HG02981 (cell line): ENCODE measurements around the gene N4BP2L1.

Source experiments
- ATAC-seq: cut with Tn5 transposase; IDR thresholded peaks from one replicate; pipeline ENCODE4 v1.9.1; 2021; ENCODE audit warnings: mild to moderate bottlenecking, moderate library complexity; ENCODE audit not compliant: unreplicated experiment

N4BP2L1 gene

GRCh38 chr13:32432856-32433255 lies 4.9 kb upstream of the N4BP2L1 start:
- ATAC-seq = no peak

- no peak for ATAC-seq
These were observed 3.4 kb upstream of the N4BP2L1 start for GRCh38 chr13:32431361-32431760.

- no peak for ATAC-seq
These were observed 2.3 kb upstream of the N4BP2L1 start for GRCh38 chr13:32430018-32430747.

- ATAC-seq = no peak
These were observed 1.5 kb upstream of the N4BP2L1 start for GRCh38 chr13:32429433-32429909.

- peak; percentile 21 for ATAC-seq
These were observed 877 bp upstream of the N4BP2L1 start for GRCh38 chr13:32428581-32429432.

DNA sequence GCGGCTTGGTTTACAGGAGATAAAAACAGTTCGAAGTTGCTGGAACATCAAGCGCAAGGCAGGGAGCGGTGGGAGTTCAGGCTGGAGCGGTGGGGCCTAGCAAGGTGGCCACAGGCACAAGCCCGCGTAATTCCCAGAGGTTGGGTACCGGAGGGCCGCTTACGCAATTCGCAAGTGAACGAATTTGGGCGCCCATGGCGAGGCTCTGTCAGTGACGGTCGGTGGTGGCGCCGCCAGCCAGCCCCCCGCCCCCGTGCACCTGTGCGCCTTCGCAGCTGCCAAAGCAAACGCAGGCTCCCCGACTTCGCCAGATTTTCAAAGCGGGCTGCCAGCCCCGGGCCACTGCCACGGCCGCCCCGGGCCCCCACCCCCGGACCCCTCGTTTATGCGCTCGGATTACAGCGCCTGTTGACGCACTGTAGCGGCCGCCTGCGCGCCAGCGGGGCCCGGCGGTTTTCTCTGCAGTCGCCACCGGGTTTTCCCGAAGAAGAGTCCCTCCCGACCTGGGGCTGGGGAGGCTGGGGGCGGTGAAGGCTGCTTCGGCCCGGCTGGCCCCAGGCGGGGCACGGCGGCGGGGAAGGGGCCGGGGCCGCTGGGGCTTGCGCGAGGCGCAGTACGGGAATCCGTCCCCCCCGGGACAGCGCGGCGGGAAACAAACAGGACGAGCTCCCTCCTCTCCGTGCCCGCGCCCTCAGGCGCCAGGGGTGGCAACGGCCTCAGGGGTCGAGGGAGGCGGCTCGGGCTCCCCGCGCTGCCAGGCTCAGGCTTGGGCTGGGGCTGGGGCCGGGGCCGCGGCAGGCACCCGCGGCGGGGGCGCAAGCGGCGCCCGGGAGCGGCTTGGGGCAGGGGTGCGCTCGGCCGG lies 709 bp downstream of the N4BP2L1 start:
- ATAC-seq = peak; percentile 7

DNA sequence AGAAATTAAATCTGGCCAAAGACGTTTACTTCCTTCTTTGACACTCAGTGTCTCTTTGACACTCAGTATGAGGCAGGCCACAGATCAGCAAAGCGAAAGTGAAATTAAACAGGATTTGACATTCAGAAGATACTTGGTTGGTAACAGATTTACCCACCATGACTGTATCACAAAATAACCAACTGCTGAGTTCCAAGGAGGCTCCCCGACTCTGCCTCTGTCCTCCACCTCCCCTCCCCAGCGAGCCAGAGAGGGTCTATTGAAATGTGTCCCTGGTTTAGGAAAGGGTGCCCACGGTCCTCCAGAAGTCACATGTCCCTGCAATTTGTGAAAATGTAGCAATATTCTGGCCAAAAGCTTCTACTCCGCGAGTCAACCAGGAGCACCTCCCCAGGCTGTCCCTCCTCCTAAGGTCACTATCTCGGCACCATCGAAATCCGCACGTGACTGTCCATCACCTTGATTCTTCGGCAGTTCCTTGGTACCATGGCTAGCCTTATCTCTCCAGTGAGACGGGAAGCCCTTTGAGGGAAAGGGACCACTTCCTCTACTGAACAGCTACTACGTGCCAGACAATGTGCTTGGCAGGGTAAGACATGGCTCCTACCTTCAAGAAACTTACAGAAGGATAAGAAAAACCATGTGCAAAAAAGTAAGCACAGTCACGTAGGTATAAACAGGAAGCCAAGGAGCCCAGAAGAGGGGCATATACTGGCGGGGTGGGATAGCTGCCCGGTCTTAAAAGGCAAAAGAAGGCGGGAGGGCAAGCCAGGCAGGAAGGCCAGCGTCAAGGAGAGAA lies 1.5 kb downstream of the N4BP2L1 start:
- peak; percentile 41 for ATAC-seq

GRCh38 chr13:32425158-32425557 lies 2.8 kb downstream of the N4BP2L1 start:
- no peak for ATAC-seq

DNA sequence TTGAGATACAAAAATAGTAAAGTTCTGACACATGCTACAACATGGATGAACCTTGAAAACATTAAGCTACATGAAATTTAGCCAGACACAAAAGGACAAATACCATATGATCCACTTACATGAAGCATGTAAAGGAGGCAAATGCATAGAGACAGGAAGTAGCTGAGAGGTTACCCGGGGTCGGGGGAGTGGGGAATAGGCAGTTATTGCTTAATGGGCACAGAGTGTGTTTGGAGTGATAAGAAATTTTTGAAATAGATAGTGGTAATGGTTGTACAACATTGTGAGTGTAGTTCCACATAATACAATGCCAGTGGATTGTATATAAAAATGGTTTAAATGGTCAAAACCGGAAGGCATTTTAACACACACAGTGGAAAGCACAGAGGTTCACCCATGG lies 4.3 kb downstream of the N4BP2L1 start:
- ATAC-seq = no peak

GRCh38 chr13:32419862-32420261 lies 8.1 kb downstream of the N4BP2L1 start:
- ATAC-seq = no peak

DNA sequence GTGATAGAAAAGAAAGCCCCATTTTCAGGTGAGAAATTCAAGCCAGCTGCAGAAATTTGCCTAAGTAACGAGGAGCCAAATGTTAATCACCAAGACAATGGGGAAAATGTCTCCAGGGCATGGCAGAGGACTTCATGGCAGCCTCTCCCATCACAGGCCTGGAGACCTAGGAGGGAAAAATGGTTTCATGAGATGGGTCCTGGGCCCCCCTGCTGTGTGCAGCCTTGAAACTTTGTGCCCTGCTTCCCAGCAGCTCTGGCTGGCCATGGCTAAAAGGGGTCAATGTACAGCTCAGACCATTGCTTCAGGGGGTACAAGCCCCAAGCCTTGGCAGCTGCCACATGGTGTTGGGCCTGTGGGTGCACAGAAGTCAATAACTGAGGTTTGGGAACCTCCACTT lies 9.9 kb downstream of the N4BP2L1 start:
- ATAC-seq = no peak

- ATAC-seq = no peak
These were observed 12.9 kb downstream of the N4BP2L1 start for GRCh38 chr13:32415019-32415418.

DNA sequence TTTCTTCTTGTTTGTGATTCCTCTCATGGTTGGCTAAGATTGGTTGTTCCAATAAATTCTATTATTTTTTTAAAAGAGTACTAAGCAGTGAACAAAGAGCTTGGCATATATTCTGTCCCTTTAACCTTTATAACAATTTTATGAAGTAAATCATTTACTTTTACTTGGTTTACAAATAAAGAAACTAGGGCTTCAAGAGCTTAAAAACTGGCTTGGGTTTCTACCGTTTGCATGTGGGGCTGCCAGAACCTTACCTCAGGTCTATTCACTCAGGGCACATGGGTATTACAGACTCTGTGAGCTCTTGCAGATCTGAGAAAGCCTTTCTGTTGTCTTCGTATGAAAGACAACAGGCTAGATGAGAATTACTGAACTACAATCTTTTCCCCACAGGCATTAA lies 13.3 kb downstream of the N4BP2L1 start:
- no peak for ATAC-seq

- ATAC-seq = no peak
These were observed 14.6 kb downstream of the N4BP2L1 start for GRCh38 chr13:32413284-32413683.

- no peak for ATAC-seq
These were observed 18.1 kb downstream of the N4BP2L1 start for GRCh38 chr13:32409561-32410421.

GRCh38 chr13:32409001-32409313 lies 19.0 kb downstream of the N4BP2L1 start:
- ATAC-seq = no peak

DNA sequence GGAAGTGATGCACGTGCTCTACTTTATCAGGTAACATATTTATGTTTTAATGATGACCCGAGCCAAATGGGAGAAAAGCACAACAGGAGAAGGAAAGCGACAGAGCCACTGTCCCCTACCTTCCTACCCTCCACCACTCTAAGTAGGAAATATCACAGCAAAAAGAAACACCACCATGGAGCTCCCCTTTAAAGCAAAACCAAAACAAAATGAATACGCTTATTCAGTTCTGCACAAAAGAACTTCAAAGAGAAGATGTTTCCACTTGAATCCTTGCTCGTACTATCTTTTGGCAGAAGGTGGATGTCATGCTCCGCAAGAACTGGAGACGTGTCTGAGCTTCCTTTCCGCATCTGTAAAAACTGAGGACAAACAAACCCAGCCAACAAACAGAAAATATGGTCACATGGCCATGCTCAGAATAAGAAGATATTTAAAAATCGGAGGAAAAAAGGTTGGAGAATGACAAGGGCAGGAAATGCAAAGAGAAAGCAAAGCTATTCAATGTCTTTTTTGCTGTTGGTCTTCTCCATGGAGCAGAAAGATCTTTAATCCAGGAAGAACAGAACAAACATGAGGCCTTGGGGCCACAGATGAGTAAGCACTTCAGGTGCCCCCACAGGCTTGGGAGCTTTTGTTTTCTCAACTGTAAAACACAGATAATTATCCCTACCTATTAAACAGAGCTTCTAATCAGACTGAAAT lies 19.5 kb downstream of the N4BP2L1 start:
- ATAC-seq = no peak

DNA sequence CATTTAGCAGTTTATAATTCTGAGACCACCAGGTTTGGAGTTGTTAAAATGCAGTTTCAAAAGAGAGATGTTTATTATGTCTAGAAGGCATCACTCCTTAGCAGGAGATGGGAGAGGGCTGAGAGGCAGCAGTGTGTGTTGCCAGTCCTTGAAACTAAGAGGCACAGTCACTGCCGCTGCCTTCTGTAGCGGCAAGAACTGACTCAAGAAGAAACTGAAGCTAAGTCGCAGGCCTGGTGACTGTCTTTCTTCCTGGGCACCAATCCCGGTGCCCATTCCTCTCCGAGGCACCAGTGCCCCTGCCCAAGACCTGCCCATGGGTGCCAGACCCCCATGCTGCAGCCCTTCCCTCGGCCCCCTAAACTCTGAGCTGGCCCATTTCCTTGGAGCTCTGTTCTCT lies 20.1 kb downstream of the N4BP2L1 start:
- ATAC-seq = no peak

- no peak for ATAC-seq
These were observed 24.8 kb downstream of the N4BP2L1 start for GRCh38 chr13:32403108-32403507.
